Uterus (tissue), 2 donors: ENCODE results near the gene RPS24.

Experiments used
- POLR2A ChIP-seq, 2 donors: fragments of 450-650 bp; IDR thresholded peaks; one replicate each; pipeline ENCODE4 v1.6.1; 2016; ENCODE audit warnings: antibody characterized with exemption in 2 of 2, mild to moderate bottlenecking in 1 of 2, moderate library complexity in 1 of 2
- TF ChIP-seq, protein P1 (sequence below), 4 experiments: fragments of 200-600 bp in 2 of 4; fragments of 450-650 bp in 2 of 4; sonication (generic) in 2 of 4; IDR thresholded peaks; one replicate each; pipeline ENCODE4 v1.5.1; 2016 to 2019; ENCODE audit warnings: antibody characterized with exemption in 4 of 4, mild to moderate bottlenecking in 2 of 4, moderate library complexity in 1 of 4

- TF ChIP-seq, protein P1, sequence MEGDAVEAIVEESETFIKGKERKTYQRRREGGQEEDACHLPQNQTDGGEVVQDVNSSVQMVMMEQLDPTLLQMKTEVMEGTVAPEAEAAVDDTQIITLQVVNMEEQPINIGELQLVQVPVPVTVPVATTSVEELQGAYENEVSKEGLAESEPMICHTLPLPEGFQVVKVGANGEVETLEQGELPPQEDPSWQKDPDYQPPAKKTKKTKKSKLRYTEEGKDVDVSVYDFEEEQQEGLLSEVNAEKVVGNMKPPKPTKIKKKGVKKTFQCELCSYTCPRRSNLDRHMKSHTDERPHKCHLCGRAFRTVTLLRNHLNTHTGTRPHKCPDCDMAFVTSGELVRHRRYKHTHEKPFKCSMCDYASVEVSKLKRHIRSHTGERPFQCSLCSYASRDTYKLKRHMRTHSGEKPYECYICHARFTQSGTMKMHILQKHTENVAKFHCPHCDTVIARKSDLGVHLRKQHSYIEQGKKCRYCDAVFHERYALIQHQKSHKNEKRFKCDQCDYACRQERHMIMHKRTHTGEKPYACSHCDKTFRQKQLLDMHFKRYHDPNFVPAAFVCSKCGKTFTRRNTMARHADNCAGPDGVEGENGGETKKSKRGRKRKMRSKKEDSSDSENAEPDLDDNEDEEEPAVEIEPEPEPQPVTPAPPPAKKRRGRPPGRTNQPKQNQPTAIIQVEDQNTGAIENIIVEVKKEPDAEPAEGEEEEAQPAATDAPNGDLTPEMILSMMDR (IDR thresholded peaks at IDR 0.05): no peak
- no peak for TF ChIP-seq POLR2A (IDR thresholded peaks at IDR 0.05)
Observed at GRCh38 chr10:78023741-78024140, 9.9 kb upstream of the RPS24 start.
